Skin epidermis (tissue), 12 donors: Measurements from ENCODE around the gene TMCO2.

Source experiments
- H3K27ac ChIP-seq, 21 experiments: fragments of 200-600 bp; sonication (generic) in 11 of 21; one replicate each; pipeline ENCODE4 v1.5.0; 2020; ENCODE audit warnings: mild to moderate bottlenecking in 3 of 21, inconsistent platforms in 2 of 21, moderate library complexity in 2 of 21
- H3K4me3 ChIP-seq, 7 experiments: fragments of 200-600 bp; sonication (generic) in 2 of 7; one replicate each; pipeline ENCODE4 v1.5.0; 2020; ENCODE audit warnings: inconsistent platforms in 2 of 7, mild to moderate bottlenecking in 2 of 7, moderate library complexity in 1 of 7

Gene TMCO2

DNA sequence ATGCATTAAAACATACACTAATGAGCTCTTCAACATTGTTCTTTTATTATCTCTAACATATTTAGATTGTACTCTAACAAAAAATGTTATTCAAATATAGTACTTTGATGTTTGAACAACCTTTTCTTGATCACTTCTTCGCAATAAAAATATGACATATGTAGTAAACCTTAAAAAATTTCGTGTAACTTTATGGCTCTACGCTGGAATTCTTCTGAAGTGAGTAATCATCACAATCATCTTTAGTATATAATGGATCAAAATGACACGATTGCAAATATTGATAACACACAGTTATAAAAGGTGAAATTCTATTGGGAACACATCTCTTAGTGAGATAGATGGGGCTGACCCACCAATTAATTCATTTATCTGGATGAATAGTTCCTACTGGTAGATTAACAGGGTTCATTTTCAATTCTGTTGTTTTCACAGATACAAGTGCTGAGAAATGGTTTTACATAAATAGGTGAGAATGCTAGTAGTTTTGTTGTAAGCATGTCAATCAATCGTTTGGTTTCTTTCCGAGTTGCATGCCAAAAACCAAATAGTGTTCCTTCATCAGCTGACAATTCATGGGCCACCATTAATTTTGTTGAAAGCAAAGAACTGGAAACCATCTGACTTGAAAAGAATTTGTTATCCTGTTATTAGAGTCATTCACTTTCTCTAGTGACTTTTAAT, 8.8 kb downstream of the TMCO2 start:
- peak overlapping the region in 17 of 21 experiments; percentile 89 to 99 (median 97) for H3K27ac ChIP-seq
- H3K4me3 ChIP-seq = peak overlapping the region; percentile 51 to 88 (median 84)

DNA sequence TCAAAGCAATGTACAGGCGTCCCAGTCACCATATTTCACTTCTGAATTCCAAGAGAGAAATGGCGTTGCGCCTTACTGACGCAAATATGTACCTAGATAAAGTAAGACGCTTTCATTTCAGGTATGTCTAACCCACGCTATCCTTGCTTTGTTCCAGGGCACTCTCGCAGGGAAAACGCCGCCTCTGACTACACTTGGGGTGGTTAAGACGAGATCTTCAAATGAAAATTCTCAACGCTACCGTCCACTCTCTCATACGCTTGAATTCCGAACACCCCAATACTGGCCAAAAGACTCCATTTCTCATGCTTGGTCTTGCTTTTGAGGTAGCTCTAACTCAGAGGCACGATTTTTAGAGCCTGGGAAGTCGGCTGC, 9.6 kb downstream of the TMCO2 start:
- peak overlapping the region; percentile 89 to 99 (median 97) for H3K27ac ChIP-seq
- H3K4me3 ChIP-seq = peak overlapping the region; percentile 51 to 88 (median 84)

- peak within 1 kb of the TSS; percentile 89 to 99 (median 97) for H3K27ac ChIP-seq
Measured at GRCh38 chr1:40257688-40258444, 10.1 kb downstream of the TMCO2 start, which contains the start of gene ZMPSTE24. Gene ZMPSTE24 (plus strand): TSS chr1:40258236. CDS start chr1:40258272, 36 bp downstream.

GRCh38 chr1:40258445-40258769, 10.7 kb downstream of the TMCO2 start:
- Histone ChIP-seq H3K4me3 (peak overlapping the region; percentile 51 to 88 (median 84)), H3K27ac (peak overlapping the region; percentile 61 to 99 (median 97))

More at GRCh38 chr1:40257688-40258444, 10.1 kb downstream of the TMCO2 start, which contains the start of gene ZMPSTE24:
- peak within 1 kb of the TSS; percentile 51 to 88 (median 84) for H3K4me3 ChIP-seq

DNA sequence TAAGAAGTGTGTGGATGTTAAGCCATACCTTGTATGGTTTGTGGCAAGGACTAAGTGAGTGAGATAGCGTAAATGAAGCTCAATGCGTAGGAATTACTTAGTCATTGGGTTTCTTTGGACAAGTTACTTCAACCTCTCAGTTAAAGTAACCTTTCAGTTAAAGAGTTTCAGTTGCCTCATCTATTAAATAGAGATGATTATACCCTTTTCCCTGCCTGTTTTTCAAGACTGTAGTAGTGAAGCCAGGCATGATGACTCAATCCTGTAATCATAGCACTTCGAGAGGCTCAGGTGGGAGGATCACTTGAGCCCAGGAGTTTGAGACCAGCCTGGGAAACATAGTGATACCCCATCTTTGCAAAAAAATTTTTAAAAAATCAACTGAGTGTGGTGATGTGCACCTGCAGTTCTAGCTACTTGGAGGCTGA, 16.6 kb downstream of the TMCO2 start:
- no peak overlapping the region for H3K27ac ChIP-seq
- H3K4me3 ChIP-seq = no peak overlapping the region

- Histone ChIP-seq H3K27ac (no peak overlapping the region), H3K4me3 (no peak overlapping the region)
Measured at GRCh38 chr1:40265298-40265697, 17.6 kb downstream of the TMCO2 start.

DNA sequence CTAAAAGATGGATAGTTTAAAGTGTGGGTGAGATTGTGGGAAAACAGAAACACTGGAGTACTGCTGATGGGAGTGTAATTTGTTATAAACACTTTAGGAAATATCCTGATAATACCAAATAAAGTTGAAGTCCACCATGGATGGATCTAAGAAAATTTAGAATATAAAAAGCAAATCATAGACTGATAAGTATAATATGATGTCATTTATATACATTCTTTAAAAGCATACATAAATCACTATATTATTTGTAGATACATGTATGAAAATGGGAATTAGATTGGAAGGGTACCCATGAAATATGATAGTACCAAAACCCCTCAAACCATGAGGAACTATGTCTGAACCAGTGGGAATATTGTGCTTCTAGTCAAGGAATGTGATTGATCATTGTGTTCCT, 18.2 kb downstream of the TMCO2 start:
- H3K4me3 ChIP-seq = no peak overlapping the region
- peak overlapping the region in 2 of 21 experiments; percentile 10 to 68 for H3K27ac ChIP-seq

- peak overlapping the region in 7 of 21 experiments; percentile 9 to 68 (median 45) for H3K27ac ChIP-seq
- H3K4me3 ChIP-seq = no peak overlapping the region
Measured at GRCh38 chr1:40266786-40267535, 19.2 kb downstream of the TMCO2 start.

GRCh38 chr1:40267767-40268187, 20.0 kb downstream of the TMCO2 start:
- Histone ChIP-seq H3K4me3 (no peak overlapping the region), H3K27ac (peak overlapping the region in 5 of 21 experiments; percentile 27 to 73 (median 68))

- Histone ChIP-seq H3K27ac (peak overlapping the region in 6 of 21 experiments; percentile 14 to 73 (median 47)), H3K4me3 (no peak overlapping the region)
Measured at GRCh38 chr1:40268211-40268610, 20.5 kb downstream of the TMCO2 start.

DNA sequence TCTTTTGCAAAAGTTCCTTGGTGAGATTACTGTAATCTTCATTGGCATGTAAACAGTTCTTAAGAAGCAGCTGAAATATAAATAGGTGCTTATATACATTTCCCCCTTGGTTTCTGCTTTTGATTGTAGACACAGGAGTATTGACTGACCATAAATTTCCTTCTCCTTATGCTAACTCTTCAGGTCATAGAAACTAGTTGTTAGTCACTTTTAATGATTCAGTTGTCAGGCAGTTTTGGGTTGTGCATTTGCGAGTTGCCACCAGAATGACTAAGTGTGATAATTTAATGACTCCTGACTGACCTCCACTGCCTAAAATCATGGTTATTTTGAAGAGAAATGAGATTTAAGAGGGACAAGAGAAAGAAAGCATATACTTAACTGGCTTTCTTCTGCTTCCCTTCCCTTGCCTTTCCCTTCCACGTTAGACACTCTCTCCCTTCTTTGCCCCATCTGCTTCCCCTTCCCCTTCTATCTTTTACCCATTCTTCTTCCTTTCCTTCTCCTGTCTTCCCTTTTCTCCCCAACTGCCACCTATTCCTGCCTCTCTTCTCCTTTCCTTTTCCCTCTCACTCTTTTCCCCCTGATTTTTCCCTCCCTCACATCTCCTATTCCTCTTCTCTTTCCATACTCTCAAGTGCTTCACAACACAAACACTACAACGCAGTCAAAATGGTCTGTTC, 22.6 kb downstream of the TMCO2 start:
- Histone ChIP-seq H3K4me3 (no peak overlapping the region), H3K27ac (no peak overlapping the region)

GRCh38 chr1:40272653-40273213, 25.0 kb downstream of the TMCO2 start:
- Histone ChIP-seq H3K27ac (no peak overlapping the region), H3K4me3 (no peak overlapping the region)

DNA sequence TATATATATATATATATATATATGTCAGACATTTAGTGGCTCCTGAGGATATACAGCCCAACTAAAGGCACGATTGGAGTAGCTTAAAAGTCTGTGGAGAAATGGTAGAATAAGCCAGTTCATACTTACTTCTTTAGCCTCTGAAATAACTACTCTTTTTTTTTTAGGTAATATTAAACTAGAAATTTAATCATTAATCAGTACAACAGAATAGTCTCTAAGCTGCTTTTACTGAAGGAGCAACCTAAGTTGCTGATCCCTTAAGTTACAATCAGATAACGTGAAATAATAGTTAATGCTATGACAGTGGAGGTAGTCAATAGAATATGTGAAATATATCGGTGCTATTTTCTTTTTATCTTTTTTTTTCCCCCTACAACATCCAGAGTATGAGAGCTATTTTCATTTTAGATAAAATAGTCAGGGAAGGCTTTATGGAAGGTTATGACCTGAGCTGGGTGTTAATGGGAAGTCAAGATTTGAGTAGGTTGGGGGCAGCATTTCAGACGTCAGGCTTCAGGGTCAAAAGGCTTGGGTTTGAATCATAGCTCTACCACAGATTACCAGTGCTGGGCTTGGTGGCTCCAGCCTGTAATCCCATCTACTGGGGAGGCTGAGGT, 25.9 kb downstream of the TMCO2 start:
- H3K4me3 ChIP-seq = no peak overlapping the region
- H3K27ac ChIP-seq = no peak overlapping the region

DNA sequence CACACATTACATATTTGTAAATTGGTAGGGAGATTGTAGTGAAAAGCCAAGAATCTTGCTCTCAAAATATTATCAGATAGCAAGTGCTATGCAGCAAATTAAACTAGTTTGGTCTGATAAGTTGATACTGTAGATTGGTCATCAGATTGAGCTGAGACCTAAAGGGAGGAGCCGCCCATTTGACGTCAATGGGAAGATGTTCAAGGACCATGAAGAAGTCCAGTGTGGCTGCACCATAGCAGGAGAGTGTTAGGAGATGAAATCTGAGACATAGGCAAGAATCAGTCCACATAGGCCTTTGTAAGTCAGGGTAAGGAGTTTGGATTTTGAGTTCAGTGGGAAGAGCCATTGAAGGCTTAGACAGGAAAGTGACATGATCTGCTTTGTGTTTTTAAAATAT, 26.6 kb downstream of the TMCO2 start:
- Histone ChIP-seq H3K27ac (no peak overlapping the region), H3K4me3 (no peak overlapping the region)

DNA sequence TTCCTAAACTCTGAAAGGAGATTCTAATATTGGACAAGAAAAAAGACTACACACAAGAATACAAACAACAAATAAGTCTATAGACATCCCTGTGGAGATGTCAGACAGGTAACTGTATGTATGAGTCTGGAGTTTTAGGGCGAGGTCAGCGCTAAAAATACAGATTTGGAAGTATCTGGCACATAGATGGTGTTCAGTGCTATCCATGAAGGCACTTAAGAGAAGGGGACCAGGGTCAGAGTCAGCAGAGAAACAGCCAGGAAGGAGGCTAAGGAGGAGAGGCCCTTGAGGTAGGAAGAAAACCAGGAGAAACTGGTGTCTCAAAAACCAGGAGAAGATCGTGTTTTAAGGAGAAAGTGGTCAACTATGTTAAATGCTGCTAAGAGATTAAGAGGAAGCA, 28.4 kb downstream of the TMCO2 start:
- Histone ChIP-seq H3K27ac (no peak overlapping the region), H3K4me3 (no peak overlapping the region)

DNA sequence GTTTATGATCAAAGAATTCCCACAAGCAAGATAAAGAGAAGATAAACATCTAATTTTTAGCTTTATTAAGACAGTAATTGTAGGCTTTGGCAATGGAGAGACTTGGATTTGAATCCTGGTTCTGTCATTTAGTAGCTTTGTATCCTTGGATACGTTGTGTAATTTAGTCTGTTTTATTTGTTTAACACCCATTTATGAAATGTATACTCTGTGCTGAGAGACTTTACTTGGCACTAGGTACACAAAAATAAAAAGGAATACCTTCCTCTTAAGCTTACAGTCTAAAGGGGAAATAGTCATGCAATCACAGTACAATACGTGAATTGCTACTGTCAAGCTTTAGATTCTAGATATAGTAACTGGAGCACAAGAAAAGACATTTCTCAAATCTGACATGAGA, 34.1 kb downstream of the TMCO2 start:
- H3K27ac ChIP-seq = no peak overlapping the region
- H3K4me3 ChIP-seq = no peak overlapping the region

DNA sequence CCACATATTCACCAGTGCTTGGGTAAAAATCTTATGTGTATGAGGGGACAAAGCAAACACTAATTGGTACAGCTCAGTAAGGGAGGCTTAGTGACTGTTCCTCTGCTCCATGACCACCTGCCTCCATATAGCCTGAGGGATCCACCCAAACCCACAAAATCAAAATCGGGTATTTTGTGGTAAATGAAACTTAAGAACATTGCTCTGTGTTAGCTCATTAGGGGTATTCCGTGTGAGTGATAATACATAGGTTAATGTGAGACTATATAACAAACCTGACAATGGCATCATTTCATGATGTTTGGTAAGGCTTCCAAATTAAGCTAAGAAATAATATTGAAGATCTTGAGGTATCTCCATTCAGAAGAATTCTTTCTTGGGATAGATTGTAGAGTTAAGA, 43.6 kb downstream of the TMCO2 start:
- Histone ChIP-seq H3K4me3 (no peak overlapping the region), H3K27ac (no peak overlapping the region)

DNA sequence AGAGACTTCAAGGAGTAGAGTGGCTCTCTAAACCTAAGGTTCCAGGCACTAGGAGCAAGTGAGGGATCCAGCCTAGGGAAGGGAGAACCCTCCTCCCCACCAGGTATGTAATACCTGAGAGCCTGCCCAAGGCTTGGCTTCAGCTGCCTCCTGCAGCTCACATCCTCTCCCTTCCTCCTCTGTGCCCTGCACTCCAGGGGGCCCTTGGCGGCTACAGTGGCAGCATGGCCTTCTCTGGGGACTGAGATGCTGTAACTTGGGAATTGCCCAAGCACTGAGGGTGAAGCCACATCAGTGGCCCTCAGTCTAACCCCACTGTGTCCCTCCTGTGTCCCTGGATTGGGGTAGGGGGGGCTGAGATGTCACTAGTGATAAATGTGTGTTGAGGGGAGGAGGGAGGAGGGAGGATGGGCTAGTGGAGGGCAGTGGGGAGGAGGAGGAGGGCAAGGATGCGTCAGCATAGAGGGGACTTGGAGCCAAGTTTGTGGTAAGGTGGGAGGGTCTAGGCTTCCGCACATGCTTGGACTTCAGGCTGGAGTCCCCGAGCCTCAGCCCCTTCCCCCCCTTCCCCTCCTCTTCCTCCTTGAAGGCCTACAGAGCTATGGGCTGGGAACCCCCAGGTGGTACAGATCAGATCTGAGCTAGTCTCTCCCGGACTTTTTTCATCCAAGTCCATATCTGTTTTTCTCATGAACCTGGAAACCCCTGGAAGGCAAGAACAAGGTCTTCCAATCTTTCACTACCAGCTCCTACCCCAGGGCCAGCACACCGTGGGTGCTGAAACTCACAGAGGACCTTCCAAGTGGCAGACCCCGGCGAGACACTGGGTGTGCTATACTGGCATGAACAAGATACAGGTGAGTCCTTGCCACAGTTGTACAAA, 51.9 kb downstream of the TMCO2 start:
- Histone ChIP-seq H3K4me3 (no peak overlapping the region), H3K27ac (no peak overlapping the region)
